Testis (tissue), 2 donors: Measurements from ENCODE around the gene BMP6.

Experiments
- POLR2A ChIP-seq: fragments of 450-650 bp; IDR thresholded peaks from one replicate; pipeline ENCODE4 v1.6.1; 2017; ENCODE audit warnings: antibody characterized with exemption, mild to moderate bottlenecking, moderate library complexity
- TF ChIP-seq, protein P1 (sequence below), 3 experiments: fragments of 450-650 bp in 2 of 3; fragments of 200-600 bp in 1 of 3; sonication (generic) in 1 of 3; IDR thresholded peaks; one replicate each; pipeline ENCODE4 v1.5.1; 2016 to 2019; ENCODE audit warnings: antibody characterized with exemption in 3 of 3, mild to moderate bottlenecking in 2 of 3, moderate library complexity in 1 of 3

DNA sequence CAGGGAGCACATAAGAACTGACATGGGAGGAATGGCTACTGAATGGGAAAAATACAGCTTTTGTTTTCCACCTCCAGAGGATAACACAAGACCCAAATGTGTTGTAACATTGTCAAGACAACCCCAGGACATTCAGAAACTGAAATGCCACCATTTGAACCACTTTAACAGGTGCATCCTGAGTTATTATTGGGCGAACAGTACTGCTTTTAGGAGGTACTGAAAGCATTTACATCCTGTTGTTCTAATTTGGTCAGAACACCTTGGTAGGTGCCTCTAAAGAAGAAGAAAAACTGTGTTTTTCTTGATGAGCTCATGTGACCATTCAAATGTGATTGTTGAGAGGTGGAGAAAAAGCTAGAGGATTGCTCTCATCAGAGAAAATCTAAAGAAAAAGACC is 191.1 kb downstream of the BMP6 start:
- TF ChIP-seq, protein P1, sequence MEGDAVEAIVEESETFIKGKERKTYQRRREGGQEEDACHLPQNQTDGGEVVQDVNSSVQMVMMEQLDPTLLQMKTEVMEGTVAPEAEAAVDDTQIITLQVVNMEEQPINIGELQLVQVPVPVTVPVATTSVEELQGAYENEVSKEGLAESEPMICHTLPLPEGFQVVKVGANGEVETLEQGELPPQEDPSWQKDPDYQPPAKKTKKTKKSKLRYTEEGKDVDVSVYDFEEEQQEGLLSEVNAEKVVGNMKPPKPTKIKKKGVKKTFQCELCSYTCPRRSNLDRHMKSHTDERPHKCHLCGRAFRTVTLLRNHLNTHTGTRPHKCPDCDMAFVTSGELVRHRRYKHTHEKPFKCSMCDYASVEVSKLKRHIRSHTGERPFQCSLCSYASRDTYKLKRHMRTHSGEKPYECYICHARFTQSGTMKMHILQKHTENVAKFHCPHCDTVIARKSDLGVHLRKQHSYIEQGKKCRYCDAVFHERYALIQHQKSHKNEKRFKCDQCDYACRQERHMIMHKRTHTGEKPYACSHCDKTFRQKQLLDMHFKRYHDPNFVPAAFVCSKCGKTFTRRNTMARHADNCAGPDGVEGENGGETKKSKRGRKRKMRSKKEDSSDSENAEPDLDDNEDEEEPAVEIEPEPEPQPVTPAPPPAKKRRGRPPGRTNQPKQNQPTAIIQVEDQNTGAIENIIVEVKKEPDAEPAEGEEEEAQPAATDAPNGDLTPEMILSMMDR (IDR thresholded peaks at IDR 0.05), result no peak
- TF ChIP-seq POLR2A, result no peak
